ENCODE results near the gene RBPMS2. TPM values are rescaled to one million over a fixed set of nuclear protein-coding genes. Genes with fewer than 3 reads are reported as not detected.
"Not testable (repeated sequence)": the region's sequence is repeated elsewhere in the genome, so short reads cannot be mapped to it uniquely, and the experiment has no call there.

RBPMS2 gene
- total RNA-seq, 2 experiments from 2014 or later: 0.12 TPM; not detected in 1

DNA sequence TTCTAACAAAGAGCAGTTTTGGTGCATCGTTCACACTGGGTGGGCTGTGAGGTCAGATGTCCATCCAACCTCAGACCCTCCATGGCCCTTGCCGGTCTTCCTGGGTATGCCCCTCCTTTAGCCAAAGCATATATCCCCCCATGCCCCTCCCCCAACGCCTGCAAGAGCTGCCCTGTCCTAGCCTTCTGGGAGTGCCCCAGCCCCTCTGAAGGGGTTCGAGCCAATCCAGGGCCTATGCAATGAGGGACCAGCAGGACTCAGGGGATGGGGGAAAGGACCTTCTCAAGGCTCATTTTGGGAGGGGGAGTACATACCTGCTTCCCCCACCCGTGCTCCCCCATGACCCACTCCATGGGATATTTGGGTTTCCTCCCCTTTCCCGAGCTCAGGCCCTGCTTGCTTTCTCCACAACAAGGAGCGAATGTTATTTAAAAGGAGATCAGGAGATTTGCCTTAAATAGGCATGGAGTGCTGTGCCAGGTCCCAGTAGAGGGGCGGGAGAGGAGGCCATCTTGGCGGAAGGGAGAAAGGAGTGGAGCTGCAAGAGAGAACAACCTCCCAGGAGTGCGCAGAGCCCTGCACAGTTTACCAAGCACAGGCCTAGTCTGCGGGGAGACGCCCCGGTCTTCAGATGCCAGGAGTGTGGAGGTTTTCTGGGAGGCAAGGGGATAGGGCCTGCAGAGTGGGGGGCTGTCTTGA lies 31.8 kb upstream of the RBPMS2 start:
- Mint-ChIP-seq H3K4me1 (ENCODE audit: low read depth) (no peaks in the 10 kb centered on the region), H3K27me3 (peaks cover 6% of the 10 kb centered on the region), H3K9me3 (no peaks in the 10 kb centered on the region), H3K27ac (no peak overlapping the region), H3K36me3 (no peaks in the 10 kb centered on the region), H3K4me3 (no peak overlapping the region)
- CTCF ChIA-PET: interaction anchor here (1.1 to 12.1 kb wide), 3 partner anchors 50 to 120 kb away, joined by 3 to 168 read pairs (median 3); no protein-coding TSS in a partner anchor
- POLR2A ChIA-PET: no interaction called here
- intact Hi-C loops (cut with micrococcal nuclease): no loop called here
- no peak for DNase-seq

DNA sequence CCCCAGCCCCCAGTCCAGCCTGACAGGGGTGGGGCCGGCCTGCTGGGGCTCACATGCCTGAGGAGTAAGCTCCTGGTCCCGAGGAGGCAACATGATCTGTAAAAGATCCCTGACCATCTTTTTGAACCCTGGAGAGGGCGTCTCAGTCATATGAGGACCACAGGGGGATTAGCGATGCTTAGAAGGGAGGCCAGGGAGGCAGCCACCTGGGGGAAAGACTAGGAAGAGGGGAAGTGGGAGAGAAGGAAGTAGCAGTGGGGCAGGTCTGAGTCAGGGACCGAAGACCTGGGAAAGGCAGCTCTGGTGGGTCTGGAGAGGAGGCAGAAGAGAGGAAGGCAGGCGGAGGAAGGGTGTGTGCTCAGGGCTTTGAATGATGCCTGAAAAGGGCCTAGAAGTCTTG lies 31.1 kb upstream of the RBPMS2 start:
- intact Hi-C loops (cut with micrococcal nuclease): no loop called here
- Mint-ChIP-seq H3K27ac (no peak overlapping the region), H3K9me3 (no peaks in the 10 kb centered on the region), H3K4me1 (ENCODE audit: low read depth) (no peaks in the 10 kb centered on the region), H3K27me3 (peaks cover 6% of the 10 kb centered on the region), H3K4me3 (no peak overlapping the region), H3K36me3 (no peaks in the 10 kb centered on the region)
- ChIA-PET CTCF (interaction anchor here (1.1 to 12.1 kb wide), 2 partner anchors 75 to 120 kb away, joined by 3 to 168 read pairs; no protein-coding TSS in a partner anchor), POLR2A (no interaction called here)
- no peak for DNase-seq

DNA sequence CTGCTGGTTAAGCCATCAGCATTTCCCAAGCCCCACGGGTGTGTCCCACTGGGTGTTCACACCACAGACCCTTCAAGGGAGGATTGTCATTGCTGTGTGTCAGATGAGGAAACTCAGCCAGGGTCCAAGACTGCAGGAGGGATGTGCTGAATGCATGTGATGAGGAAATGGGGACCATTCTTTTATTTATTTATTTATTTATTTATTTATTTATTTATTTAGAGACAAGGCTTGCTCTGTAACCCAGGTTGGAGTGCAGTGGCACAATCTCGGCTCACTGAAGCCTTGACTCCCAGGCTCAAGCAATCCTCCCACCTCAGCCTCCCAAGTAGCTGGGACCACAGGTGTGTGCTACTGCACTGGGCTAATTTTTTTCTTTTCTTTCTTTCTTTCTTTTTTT lies 29.2 kb upstream of the RBPMS2 start:
- Mint-ChIP-seq H3K4me1 (ENCODE audit: low read depth) (no peaks in the 10 kb centered on the region), H3K27ac (no peak overlapping the region), H3K9me3 (no peaks in the 10 kb centered on the region), H3K27me3 (peaks cover 6% of the 10 kb centered on the region), H3K4me3 (no peak overlapping the region), H3K36me3 (no peaks in the 10 kb centered on the region)
- POLR2A ChIA-PET: no interaction called here
- intact Hi-C loops (cut with micrococcal nuclease): no loop called here
- no peak for DNase-seq
- CTCF ChIA-PET: interaction anchor here (2.0 to 12.1 kb wide), 2 partner anchors 31 to 73 kb away, joined by 5 to 168 read pairs; no protein-coding TSS in a partner anchor

DNA sequence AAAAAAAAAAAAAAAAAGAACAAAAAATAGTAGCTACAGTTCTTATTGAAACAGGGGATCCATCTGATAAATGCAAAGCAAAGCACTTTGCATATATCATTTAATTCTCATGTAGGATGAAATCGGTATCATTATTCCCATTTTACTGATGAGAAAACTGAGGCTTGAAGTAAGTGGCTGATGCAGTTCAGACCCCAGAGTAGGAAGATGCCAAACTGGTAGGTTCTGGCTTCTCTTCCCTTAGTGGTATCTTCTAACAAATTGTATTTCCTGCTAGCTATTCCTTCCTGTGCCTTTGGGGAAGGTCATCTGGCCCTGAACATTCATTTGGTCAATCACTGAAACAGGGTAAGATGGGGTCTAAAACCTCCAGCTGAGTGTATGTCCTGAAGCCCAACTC lies 28.1 kb upstream of the RBPMS2 start:
- Mint-ChIP-seq H3K36me3 (no peaks in the 10 kb centered on the region), H3K9me3 (no peaks in the 10 kb centered on the region), H3K27ac (no peak overlapping the region), H3K4me3 (no peak overlapping the region), H3K27me3 (peaks cover 2% of the 10 kb centered on the region), H3K4me1 (ENCODE audit: low read depth) (no peaks in the 10 kb centered on the region)
- ChIA-PET CTCF (interaction anchor here (2.0 kb wide), 2 partner anchors 15 to 32 kb away, joined by 4 to 5 read pairs; no protein-coding TSS in a partner anchor), POLR2A (no interaction called here)
- DNase-seq: no peak
- intact Hi-C loops (cut with micrococcal nuclease): no loop called here

GRCh38 chr15:64800476-64800875 lies 25.1 kb upstream of the RBPMS2 start:
- ChIA-PET POLR2A (no interaction called here), CTCF (interaction anchor here (2.6 kb wide), 1 partner anchor 10 kb away, joined by 25 read pairs; no protein-coding TSS in a partner anchor)
- intact Hi-C loops (cut with micrococcal nuclease): no loop called here
- H3K27me3 Mint-ChIP-seq: no peaks in the 10 kb centered on the region
- no peaks in the 10 kb centered on the region for H3K4me1 Mint-ChIP-seq (ENCODE audit: low read depth)
- H3K36me3 Mint-ChIP-seq: no peaks in the 10 kb centered on the region
- no peak overlapping the region for H3K27ac Mint-ChIP-seq
- H3K4me3 Mint-ChIP-seq: no peak overlapping the region
- no peak for DNase-seq
- H3K9me3 Mint-ChIP-seq: no peaks in the 10 kb centered on the region

DNA sequence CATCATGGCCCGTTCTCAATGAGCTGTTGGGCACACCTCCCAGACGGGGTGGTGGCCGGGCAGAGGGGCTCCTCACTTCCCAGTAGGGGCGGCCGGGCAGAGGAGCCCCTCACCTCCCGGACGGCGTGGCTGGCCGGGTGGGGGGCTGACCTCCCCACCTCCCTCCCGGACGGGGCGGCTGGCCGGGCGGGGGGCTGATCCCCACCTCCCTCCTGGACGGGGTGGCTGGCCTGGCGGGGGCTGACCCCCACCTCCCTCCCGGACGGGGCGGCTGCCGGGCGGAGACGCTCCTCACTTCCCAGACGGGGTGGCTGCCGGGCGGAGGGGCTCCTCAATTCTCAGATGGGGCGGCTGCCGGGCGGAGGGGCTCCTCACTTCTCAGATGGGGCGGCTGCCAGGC lies 23.5 kb upstream of the RBPMS2 start:
- DNase-seq; CTCF ChIA-PET; H3K9me3 Mint-ChIP-seq; H3K36me3 Mint-ChIP-seq; H3K27me3 Mint-ChIP-seq; H3K27ac Mint-ChIP-seq; POLR2A ChIA-PET; H3K4me3 Mint-ChIP-seq; intact Hi-C loops (cut with micrococcal nuclease); H3K4me1 Mint-ChIP-seq (ENCODE audit: low read depth): not testable (repeated sequence)

- POLR2A ChIA-PET; H3K4me3 Mint-ChIP-seq; H3K27me3 Mint-ChIP-seq; H3K9me3 Mint-ChIP-seq; H3K36me3 Mint-ChIP-seq; H3K4me1 Mint-ChIP-seq (ENCODE audit: low read depth); DNase-seq; intact Hi-C loops (cut with micrococcal nuclease); H3K27ac Mint-ChIP-seq: not testable (repeated sequence)
- CTCF ChIA-PET: interaction anchor here (0.7 to 1.0 kb wide), 2 partner anchors 14 to 68 kb away, joined by 3 read pairs; no protein-coding TSS in a partner anchor
Observed at GRCh38 chr15:64795921-64796320, 20.5 kb upstream of the RBPMS2 start.

- intact Hi-C loops (cut with micrococcal nuclease); H3K4me1 Mint-ChIP-seq (ENCODE audit: low read depth); H3K27ac Mint-ChIP-seq; POLR2A ChIA-PET; H3K36me3 Mint-ChIP-seq; H3K9me3 Mint-ChIP-seq; H3K27me3 Mint-ChIP-seq; H3K4me3 Mint-ChIP-seq; DNase-seq: not testable (repeated sequence)
- CTCF ChIA-PET: interaction anchor here (0.7 to 1.0 kb wide), 2 partner anchors 14 to 67 kb away, joined by 3 read pairs; no protein-coding TSS in a partner anchor
Observed at GRCh38 chr15:64795299-64795698, 19.9 kb upstream of the RBPMS2 start.

DNA sequence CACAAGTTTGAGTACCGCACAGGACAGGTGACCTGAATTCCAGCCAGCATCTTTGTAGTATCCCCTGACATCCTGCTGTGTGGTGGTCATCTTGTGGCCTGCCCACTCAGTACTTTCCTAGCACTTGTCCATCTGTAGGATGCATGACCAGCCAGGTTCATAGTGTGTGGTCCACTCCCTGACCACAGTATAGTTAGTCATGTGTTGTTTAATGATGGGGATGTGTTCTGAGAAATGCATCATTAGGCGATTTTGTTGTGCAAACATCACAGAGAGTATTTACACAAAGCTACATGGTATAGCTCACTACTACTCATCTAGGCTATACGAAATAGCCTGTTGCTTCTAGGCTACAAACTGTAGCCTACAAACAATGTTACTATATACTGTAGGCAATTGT lies 16.9 kb upstream of the RBPMS2 start:
- DNase-seq: no peak
- ChIA-PET CTCF (interaction anchor here (0.8 to 2.5 kb wide), 2 partner anchors 18 to 193 kb away, joined by 3 to 6 read pairs; no protein-coding TSS in a partner anchor), POLR2A (interaction anchor here (0.7 kb wide), 1 partner anchor 44 kb away, joined by 3 read pairs; no protein-coding TSS in a partner anchor)
- H3K4me3 Mint-ChIP-seq: no peak overlapping the region
- H3K4me1 Mint-ChIP-seq (ENCODE audit: low read depth): no peaks in the 10 kb centered on the region
- H3K9me3 Mint-ChIP-seq: no peaks in the 10 kb centered on the region
- H3K27me3 Mint-ChIP-seq: no peaks in the 10 kb centered on the region
- H3K27ac Mint-ChIP-seq: no peak overlapping the region
- intact Hi-C loops (cut with micrococcal nuclease): no loop called here
- H3K36me3 Mint-ChIP-seq: no peaks in the 10 kb centered on the region

GRCh38 chr15:64791401-64791800 lies 16.0 kb upstream of the RBPMS2 start:
- no peaks in the 10 kb centered on the region for H3K36me3 Mint-ChIP-seq
- intact Hi-C loops (cut with micrococcal nuclease): no loop called here
- POLR2A ChIA-PET: no interaction called here
- CTCF ChIA-PET: interaction anchor here (0.8 to 2.5 kb wide), 2 partner anchors 19 to 194 kb away, joined by 3 to 6 read pairs; no protein-coding TSS in a partner anchor
- no peak overlapping the region for H3K27ac Mint-ChIP-seq
- no peaks in the 10 kb centered on the region for H3K27me3 Mint-ChIP-seq
- no peak for DNase-seq
- H3K9me3 Mint-ChIP-seq: no peaks in the 10 kb centered on the region
- H3K4me1 Mint-ChIP-seq (ENCODE audit: low read depth): no peaks in the 10 kb centered on the region
- H3K4me3 Mint-ChIP-seq: no peak overlapping the region

GRCh38 chr15:64783796-64784195 lies 8.4 kb upstream of the RBPMS2 start:
- H3K27me3 Mint-ChIP-seq: peaks cover 1% of the 10 kb centered on the region
- H3K9me3 Mint-ChIP-seq: no peaks in the 10 kb centered on the region
- H3K4me3 Mint-ChIP-seq: no peak overlapping the region
- intact Hi-C loops (cut with micrococcal nuclease): no loop called here
- DNase-seq: no peak
- ChIA-PET POLR2A (no interaction called here), CTCF (interaction anchor here (0.8 to 2.6 kb wide), 5 partner anchors 26 to 97 kb away, joined by 3 to 12 read pairs (median 6); no protein-coding TSS in a partner anchor)
- H3K27ac Mint-ChIP-seq: no peak overlapping the region
- no peaks in the 10 kb centered on the region for H3K36me3 Mint-ChIP-seq
- peaks cover 6% of the 10 kb centered on the region for H3K4me1 Mint-ChIP-seq (ENCODE audit: low read depth)

GRCh38 chr15:64782751-64783150 lies 7.4 kb upstream of the RBPMS2 start:
- no peaks in the 10 kb centered on the region for H3K36me3 Mint-ChIP-seq
- no peak overlapping the region for H3K27ac Mint-ChIP-seq
- no peak overlapping the region for H3K4me3 Mint-ChIP-seq
- ChIA-PET CTCF (interaction anchor here (2.0 to 2.6 kb wide), 2 partner anchors 27 to 53 kb away, joined by 7 to 12 read pairs; no protein-coding TSS in a partner anchor), POLR2A (no interaction called here)
- H3K9me3 Mint-ChIP-seq: no peaks in the 10 kb centered on the region
- intact Hi-C loops (cut with micrococcal nuclease): no loop called here
- DNase-seq: no peak
- peaks cover 1% of the 10 kb centered on the region for H3K27me3 Mint-ChIP-seq
- peaks cover 6% of the 10 kb centered on the region for H3K4me1 Mint-ChIP-seq (ENCODE audit: low read depth)

Measured in activated CD4-positive, alpha-beta memory T cell treated with anti-CD3 and anti-CD28 coated beads for 36 hours (primary cell).